ENCODE measurements around the gene STARD13.

STARD13 gene

GRCh38 chr13:33107361-33107760 lies 178.2 kb downstream of the STARD13 start:
- DNase-seq = no peak

GRCh38 chr13:33106656-33107360 lies 178.7 kb downstream of the STARD13 start:
- no peak for DNase-seq

GRCh38 chr13:33105387-33106005 lies 180.1 kb downstream of the STARD13 start:
- no peak for DNase-seq

GRCh38 chr13:33103457-33103856 lies 182.1 kb downstream of the STARD13 start:
- no peak for DNase-seq

- no peak for DNase-seq
These were observed 183.7 kb downstream of the STARD13 start for GRCh38 chr13:33101835-33102234.

GRCh38 chr13:33100886-33101285 lies 184.7 kb downstream of the STARD13 start:
- DNase-seq = no peak

- DNase-seq = no peak
These were observed 185.7 kb downstream of the STARD13 start for GRCh38 chr13:33099860-33100259.

- no peak for DNase-seq
These were observed 188.5 kb downstream of the STARD13 start for GRCh38 chr13:33096886-33097605.

GRCh38 chr13:33092073-33092987 lies 193.2 kb downstream of the STARD13 start:
- DNase-seq = no peak

- no peak for DNase-seq
These were observed 194.2 kb downstream of the STARD13 start for GRCh38 chr13:33091415-33091774.

GRCh38 chr13:33090755-33091414 lies 194.7 kb downstream of the STARD13 start:
- DNase-seq = no peak

GRCh38 chr13:33089311-33089710 lies 196.2 kb downstream of the STARD13 start:
- no peak for DNase-seq

- DNase-seq = no peak
These were observed 197.8 kb downstream of the STARD13 start for GRCh38 chr13:33087790-33088189.

- DNase-seq = no peak
These were observed 198.5 kb downstream of the STARD13 start for GRCh38 chr13:33087091-33087490.

- DNase-seq = no peak
These were observed 202.5 kb downstream of the STARD13 start for GRCh38 chr13:33083054-33083453.

GRCh38 chr13:33081666-33082065 lies 203.9 kb downstream of the STARD13 start:
- no peak for DNase-seq

GRCh38 chr13:33080972-33081590 lies 204.5 kb downstream of the STARD13 start:
- no peak for DNase-seq

GRCh38 chr13:33079960-33080359 lies 205.6 kb downstream of the STARD13 start:
- DNase-seq = no peak

GRCh38 chr13:33078263-33078662 lies 207.3 kb downstream of the STARD13 start:
- no peak for DNase-seq

GRCh38 chr13:33076001-33076992 lies 209.3 kb downstream of the STARD13 start:
- DNase-seq = no peak

- no peak for DNase-seq
These were observed 212.2 kb downstream of the STARD13 start for GRCh38 chr13:33073338-33073737.

All from central memory CD4-positive, alpha-beta T cell (primary cell).